ENCODE measurements around the gene FOXN1.
"Not testable (repeated sequence)": the region's sequence is repeated elsewhere in the genome, so short reads cannot be mapped to it uniquely, and the experiment has no call there.

Gene FOXN1, protein sequence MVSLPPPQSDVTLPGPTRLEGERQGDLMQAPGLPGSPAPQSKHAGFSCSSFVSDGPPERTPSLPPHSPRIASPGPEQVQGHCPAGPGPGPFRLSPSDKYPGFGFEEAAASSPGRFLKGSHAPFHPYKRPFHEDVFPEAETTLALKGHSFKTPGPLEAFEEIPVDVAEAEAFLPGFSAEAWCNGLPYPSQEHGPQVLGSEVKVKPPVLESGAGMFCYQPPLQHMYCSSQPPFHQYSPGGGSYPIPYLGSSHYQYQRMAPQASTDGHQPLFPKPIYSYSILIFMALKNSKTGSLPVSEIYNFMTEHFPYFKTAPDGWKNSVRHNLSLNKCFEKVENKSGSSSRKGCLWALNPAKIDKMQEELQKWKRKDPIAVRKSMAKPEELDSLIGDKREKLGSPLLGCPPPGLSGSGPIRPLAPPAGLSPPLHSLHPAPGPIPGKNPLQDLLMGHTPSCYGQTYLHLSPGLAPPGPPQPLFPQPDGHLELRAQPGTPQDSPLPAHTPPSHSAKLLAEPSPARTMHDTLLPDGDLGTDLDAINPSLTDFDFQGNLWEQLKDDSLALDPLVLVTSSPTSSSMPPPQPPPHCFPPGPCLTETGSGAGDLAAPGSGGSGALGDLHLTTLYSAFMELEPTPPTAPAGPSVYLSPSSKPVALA

DNA sequence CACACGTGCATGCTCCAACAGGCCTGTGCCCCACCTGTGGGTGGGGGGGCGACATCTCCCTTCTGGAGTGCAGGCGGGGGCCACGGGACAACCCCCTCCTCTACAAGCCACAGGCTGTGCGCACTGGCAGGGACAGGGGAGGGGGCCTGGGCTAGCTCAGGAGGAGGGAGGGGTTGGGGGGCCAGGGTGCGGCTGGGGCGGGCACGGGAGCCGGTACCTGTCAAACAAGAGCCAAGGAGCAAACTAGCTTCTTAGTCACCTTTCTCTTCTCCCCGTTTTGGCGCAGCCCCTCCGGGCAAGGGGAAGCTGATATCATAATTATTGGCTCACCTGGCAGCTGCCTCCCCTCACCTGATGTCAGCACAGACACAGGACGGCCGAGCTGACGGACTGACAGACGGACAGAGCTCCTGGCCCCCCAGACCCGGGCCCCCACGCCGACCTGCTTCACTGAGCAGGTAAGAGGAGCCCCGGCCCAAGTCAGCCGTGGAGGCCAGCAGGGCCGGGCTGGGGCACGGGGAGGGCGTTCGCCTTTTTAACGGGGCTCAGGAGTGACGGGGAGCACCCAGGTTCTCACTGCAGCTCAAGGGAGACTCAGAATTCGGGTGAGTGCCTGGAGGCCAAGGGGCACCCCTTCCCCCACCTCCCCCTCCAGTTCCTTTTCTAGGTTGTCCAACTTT is at the start of gene FOXN1:
FOXN1 (plus strand) TSS at position 363 of the 680 bp plus-strand sequence. CDS start 17,622 bp downstream, outside the sequence.
- no peak for DNase-seq

DNA sequence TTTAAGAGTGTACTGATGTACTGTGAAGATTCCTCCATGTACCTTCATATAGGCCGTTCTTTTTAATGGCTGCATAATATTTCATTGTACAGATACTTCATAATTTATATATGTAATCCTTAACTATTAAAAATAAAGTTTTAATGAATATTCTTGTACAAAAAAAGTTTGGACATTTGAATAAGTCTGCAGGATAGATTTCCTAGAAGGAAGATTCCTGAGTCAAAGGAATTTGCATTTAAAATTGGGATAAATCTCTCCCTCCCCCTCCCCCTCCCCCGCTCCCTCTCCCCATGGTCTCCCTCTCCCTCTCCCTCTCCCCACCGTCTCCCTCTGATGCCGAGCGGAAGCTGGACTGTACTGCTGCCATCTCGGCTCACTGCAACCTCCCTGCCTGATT is 48.3 kb upstream of the FOXN1 start:
- DNase-seq, result no peak

DNA sequence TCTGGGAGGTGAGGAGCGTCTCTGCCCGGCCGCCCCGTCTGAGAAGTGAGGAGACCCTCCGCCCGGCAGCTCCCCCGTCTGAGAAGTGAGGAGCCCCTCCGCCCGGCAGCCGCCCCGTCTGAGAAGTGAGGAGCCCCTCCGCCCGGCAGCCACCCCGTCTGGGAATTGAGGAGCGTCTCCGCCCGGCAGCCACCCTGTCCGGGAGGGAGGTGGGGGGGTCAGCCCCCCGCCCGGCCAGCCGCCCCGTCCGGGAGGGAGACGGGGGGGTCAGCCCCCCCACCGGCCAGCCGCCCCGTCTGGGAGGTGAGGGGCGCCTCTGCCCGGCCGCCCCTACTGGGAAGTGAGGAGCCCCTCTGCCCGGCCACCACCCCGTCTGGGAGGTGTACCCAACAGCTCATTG is 47.3 kb upstream of the FOXN1 start:
- DNase-seq, result not testable (repeated sequence)

DNA sequence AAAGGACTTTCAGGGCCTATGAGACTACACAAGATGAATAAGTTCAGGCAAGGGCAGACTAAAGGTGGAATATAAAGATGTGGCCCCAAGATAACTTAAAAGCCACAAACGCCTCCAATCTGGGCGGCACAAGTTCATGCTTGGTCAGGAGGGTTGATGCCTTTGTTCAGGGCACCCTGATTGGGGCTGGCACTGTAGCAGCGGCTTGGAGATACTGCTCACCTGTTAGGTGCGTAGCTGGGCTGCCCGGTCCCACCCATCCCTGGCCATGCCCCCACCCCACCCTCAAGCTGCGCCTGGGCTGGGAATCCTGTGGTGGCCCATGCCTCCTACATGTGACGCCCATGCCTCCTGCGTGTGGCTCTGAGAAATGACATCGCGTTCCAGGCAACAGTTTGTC is 45.2 kb upstream of the FOXN1 start:
- no peak for DNase-seq

DNA sequence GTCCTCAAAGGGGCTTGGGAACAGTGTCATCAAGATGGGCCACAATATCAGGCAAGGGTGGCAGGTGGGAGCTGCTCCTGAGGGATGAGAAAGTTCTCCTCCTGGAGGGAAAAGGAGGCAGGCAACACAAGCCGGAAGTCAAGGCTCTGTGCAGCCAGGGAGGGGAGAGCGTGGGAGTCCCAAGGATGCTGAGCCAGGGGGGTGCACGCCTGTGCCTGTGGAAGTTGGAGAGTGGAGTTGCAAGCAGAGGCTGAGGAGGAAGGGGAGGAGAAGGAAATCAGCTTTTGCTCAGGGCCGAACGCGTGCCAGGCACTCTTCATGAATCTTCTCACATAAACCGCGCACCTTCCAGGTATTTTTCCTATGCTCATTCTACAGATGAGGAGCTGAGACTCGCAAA is 40.1 kb upstream of the FOXN1 start:
- no peak for DNase-seq

DNA sequence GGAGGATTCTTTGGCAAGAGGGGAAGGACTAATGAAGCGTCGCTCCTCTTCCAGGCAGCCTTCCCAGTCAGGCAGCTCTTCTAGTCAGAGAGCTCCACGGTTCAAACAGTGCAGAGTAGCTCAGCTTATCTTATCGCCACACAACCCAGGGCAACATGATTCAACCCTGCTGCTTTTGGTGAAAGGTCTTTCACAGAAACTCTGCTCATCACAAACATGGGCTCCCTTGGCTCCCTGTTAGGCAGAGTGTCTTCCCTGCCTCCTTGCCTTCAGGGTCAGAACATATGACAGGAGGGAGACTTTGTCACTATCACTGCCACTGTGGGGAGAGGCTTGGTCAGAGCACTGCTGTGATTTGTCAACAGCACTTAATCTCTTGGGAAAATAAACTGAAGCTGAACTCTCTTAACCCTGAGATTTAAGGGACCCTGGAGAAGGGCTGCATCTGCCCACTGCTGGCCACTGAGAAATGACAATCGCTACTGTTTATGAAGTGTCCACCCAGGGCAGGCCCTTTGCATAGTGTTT is 39.6 kb upstream of the FOXN1 start:
- no peak for DNase-seq

DNA sequence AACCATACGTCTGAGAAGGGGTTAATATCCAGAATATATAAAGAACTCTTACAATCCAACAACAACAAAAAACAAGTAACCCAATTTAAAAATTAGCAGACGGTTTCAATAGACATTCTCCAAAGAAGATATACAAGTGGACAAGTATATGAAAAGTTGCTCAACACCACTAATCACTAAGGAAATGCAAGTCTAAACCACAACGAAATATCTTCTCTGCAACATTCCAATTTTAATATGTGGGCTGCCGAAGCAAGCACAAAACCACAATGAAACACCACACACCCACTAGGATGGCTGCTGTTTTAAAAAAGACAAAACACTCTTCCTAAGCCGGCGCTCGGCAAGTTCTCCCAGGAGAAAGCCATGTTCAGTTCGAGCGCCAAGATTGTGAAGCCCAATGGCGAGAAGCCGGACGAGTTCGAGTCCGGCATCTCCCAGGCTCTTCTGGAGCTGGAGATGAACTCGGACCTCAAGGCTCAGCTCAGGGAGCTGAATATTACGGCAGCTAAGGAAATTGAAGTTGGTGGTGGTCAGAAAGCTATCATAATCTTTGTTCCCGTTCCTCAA is 38.6 kb upstream of the FOXN1 start:
- DNase-seq, result peak; percentile 82

DNA sequence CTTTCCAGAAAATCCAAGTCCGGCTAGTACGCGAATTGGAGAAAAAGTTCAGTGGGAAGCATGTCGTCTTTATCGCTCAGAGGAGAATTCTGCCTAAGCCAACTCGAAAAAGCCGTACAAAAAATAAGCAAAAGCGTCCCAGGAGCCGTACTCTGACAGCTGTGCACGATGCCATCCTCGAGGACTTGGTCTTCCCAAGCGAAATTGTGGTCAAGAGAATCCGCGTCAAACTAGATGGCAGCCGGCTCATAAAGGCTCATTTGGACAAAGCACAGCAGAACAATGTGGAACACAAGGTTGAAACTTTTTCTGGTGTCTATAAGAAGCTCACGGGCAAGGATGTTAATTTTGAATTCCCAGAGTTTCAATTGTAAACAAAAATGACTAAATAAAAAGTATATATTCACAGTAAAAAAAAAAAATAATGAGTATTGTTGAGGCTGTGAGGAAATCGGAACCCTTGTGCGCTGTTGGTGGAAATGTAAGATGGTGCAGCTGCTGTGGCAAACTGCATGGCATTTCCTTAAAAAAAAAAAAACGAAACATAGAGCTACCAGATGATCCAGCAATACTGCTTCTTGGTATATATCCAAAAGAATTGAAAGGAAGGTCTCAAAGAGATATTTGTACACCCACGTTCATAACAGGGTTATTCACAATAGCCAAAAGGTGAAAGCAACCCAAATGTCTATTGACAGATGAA is 38.0 kb upstream of the FOXN1 start:
- DNase-seq, result peak; percentile 32

DNA sequence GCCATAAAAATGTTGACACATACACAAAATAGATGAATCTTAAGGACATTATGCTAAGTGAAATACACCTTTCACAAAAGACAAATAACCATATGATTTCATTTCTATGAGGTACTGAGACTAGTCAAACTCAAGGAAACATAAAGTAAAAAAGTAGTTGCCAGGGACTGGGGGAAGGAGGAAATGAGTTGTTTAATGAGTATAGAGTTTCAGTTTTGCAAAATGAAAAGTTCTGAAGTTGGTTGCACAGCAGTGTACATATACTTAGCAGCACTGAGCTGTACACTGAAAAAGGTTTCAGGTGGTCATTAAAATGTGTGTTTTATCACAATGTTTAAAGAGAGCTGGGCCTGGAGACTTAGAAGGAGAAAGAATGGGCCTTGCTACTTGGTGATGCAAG is 37.4 kb upstream of the FOXN1 start:
- DNase-seq, result peak; percentile 54

DNA sequence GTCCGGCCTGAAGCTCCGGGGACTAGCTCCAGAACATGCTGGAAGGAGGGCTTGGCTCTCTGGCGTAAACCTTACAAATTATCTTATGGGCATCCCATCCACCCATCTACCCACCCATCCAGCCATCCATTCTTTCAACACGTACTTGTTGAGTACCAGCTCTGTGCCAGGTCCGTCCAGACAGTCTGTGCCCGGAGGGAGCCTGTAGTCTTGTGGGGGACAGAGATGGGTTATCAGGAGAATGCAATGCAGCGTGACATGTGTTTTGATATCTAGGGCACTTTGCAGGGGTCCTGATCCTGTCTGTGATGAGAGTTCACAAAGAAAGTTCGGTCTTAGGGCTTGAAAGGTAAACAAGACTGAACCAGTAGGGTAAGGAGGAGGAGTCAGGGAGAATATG is 36.8 kb upstream of the FOXN1 start:
- DNase-seq, result no peak

DNA sequence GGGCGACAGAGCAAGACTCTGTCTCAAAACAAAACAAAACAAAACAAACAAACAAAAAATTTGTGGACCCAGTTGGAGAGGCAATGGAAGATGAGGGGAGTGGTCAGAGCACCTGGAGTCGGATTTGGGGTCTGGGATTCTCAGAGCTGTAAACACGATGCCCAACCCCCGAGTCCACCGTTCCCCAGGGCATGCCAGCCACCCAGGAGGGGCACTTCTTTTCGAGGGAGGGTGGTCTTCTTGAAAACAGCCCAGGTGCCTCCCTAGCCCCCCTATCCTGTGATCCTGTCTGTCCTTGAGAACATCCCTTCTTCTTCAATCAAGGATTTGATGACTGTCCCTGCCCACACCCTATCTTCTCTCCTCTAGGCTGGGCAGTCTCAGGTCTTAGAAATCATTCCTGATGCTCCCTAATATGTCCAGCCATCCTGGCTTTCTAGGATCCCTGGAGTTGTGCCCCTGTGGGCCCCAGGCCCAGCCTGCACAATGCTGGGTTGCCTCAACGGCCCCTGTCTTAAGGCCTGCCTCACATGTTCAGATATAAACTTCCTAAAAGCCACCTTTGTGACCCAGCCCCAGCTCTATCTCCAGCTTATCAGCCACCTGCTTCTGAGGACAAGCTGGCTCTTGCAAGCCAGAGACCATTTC is 35.8 kb upstream of the FOXN1 start:
- no peak for DNase-seq

DNA sequence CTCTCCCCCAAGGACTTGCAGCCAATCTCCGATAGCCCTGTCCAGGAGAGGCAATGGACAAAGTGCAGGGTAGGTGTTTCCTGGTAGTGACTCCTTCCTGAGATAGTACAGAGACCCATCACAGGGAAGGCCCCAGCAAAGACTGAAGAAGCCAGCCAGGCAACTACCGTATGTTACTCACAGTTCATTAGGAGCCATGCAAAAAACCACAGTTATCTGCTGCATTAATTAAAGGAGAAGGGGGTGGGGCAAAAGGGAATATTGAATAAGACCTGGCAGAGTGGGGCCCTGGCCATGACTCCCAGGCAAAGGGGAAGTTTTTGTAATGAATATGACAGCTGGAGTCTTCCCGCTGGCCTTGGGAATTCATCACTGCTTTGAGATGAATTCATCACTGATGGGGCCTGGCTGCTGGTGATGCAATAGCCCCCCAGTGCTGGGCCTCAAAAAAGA is 35.2 kb upstream of the FOXN1 start:
- DNase-seq, result no peak

DNA sequence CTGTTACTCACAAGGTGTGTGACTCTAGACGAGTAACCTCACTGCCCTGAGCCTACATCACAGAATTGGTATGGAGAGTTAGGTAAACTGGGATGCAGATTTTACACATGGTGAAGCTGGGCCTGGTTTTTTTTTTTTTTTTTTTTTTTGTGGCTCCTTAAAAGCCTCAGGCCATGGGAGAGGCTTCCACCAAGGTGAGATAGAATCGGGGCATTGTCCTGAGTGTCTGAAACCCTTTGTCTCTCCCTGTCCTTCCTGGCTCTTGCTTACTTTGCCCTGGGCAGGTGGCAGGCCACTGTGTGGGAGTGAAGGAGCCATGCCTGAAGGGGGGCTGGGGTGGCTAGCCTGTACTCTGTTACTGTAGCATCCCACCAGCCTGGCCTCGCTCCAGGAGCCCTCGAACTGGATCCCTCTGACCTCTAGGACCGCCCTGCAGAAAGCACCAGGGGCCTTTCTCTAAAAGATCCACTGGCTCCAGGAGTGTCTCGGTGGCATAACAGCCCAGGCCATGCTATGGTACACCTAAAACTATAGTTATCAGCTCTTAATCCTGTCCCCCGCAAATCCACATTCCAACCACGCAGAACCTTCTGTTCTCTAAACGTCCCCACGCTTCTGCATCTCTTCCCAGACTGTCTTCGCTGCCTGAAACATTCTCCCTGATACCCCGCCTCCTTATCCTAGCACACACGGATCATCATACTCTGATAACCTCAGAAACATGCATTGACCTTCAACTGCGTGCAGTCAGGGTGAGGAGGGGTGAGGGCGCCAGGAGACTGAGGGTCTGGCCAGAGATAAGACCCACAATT is 34.4 kb upstream of the FOXN1 start:
- no peak for DNase-seq

DNA sequence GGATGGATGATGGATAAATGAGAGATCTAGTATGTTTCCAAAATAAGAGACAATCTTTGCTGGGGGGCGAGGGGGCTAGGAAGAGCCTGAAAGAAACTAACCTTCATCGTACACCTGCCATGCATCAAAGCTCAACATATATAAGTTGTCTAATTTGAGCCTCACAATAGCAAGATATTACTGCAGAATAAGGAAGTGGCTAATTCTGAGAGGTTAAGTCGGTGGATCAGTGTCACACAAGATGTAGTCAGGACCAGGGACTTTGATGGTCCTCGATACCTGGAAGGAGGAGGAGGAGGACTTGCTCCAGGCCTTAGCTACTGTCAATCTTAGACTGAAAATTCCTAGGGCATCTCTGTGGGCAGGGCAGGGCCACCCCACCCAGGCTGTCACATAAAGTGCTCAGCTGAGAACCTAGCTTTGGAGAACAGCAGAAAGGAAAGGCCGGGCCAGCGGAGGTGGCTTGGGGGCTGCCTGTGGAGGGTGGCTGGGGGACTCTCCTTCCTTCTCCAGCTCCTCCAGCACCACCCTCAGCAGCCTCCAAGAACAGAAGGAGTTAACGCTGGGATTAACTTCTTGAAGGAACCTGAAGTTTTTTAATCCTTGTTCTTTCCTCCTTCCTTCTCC is 33.2 kb upstream of the FOXN1 start:
- DNase-seq, result peak; percentile 15

DNA sequence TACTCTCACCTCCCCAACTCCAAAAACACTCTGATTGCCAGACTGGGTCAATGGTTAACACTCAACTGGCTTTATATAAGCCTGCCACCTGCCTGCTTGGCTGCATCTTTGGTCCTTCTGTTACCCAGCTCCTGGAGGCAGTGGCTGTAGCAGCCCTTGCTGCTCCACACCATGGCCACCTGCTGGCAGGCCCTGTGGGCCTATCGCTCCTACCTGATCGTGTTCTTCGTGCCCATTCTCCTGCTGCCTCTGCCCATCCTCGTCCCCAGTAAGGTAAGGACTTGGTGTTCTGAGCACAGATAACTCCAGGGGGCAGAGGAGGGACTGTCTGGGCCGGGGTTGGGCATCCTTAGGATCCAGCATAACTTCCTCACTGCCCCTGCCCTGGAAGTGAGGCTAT is 32.6 kb upstream of the FOXN1 start, which contains the start of gene SLC13A2:
SLC13A2 (plus strand) TSS at position 103 of the 400 bp plus-strand sequence; CDS start at position 172, 69 bp downstream.
- DNase-seq, result no peak

DNA sequence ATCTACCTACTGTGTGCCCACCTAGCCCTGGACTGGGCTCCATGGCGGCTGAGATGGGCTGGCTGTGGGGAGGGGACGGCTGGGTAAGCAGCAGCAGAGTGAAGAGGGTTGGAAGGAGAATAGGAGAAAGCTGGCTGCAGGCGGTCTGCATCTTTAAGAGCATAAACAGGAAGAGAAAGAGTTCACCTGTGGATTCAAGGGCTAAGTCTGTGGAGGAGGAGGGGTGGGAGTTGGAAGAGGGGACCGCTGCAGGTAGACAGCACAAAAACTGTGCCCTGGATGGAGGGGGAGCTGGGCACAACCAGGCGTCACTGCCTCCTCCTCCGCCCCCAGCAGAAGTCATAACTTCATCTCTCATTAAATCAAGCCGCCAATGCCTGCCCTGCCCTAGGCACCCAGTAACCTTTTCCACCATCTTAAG is 32.0 kb upstream of the FOXN1 start:
- DNase-seq, result no peak

DNA sequence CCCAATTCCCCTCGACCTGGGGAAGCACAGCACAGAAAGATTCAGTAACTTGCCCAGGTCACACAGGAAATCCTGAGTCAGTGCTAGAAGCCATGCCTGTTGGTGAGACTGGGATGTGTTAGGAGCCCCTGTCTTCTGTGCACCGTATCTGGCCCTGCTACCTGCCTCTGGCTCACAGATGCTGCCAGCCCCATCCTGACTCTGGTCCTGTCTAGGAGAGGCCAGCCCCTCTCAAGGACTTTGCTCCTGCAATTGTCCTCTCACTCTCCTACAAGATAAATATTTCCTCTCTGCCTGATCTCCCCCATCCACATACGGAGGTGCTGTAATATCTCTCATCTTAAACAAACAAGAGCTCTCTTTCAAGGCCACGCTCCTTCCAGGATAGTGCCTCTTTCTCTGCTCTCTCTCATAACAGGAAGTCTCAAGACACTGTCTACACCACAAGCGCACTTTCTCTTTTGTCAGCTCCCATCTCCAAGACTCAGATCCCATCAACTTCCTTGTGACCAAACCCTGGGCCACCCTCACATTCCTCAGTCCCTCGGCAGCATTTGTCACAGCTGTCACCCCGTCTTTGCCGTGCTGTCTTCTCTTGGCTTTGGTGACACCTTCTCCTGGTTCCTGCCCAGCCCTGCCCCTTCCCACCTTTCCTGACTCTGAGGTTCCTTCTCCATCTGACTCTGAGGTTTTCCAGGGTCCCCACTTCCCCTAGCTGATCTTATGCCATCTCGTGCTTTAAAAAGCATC is 30.8 kb upstream of the FOXN1 start:
- peak; percentile 43 for DNase-seq

DNA sequence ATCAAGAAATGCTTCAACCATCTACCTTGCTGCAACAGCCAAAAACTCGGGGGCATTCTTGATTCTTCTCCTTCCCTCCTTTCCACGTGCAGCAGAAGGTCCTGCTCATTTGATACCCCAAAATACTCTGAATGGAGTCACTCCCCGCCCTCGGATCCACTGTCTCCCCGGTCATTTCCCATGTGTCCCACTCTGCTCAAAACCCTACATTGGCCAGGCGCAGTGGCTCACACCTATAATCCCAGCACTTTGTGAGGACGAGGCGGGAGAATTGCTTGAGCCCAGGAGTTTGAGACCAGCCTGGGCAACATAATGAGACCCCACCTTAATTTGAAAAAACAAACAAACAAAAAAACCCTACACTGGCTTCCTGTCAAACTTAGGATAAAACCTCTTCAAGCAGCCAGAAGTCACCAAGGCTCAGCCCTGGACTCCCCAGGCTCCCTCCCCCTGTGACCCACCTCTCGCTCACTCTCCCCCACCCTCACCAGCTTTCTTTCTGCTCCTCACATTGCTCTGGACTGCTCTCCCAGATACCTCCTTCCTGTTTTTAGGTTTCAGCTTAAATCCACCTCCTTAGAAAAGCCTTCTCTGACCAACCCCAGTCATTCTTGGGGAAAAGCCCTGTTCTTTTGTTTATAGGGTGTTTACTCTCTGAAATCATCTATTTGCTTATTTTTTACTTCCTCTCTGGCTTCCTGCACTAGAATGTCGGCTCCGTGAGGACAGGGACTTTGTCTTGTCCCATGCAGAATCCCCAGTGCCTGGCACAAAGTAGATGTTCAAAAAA is 29.9 kb upstream of the FOXN1 start:
- peak; percentile 49 for DNase-seq

DNA sequence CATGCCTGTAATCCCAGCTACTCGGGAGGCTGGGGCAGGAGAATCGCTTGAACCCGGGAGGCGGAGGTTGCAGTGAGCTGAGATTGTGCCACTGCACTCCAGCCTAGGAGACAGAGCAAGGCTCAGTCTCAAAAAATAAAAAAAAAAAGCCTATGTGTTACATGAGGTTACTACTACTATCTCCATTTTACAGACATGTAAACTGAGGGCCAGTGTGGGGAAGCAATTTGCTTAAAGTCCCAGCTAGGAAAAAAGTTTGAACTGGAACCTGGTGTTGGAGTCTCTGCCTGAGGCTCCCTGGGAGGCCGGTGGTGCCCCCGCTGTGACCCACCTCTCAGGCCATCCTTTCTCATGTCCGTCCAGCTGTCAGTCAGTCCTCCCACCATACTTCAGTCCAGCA is 28.2 kb upstream of the FOXN1 start:
- no peak for DNase-seq

Measured in MV-4-11 (cell line).